CD4-positive, CD25-positive, alpha-beta regulatory T cell (primary cell): ENCODE data around the gene RAD51. TPM values are rescaled to one million over a fixed set of nuclear protein-coding genes. Genes with fewer than 3 reads are reported as not detected.

ENCODE experiments used
- ATAC-seq, 2 donors: fragments of 150-1000 bp; cut with Tn5 transposase; one replicate each; pipeline ENCODE4 v1.10.0; 2021; ENCODE audit warnings: low read depth in 2 of 2, moderate number of reproducible peaks in 2 of 2, moderate library complexity in 1 of 2
- DNase-seq, 3 donors: peaks; one replicate each; pipeline versions ENCODE4 v3.0.0 to v3.0.0-alpha.2; 2012 to 2022; ENCODE audit warnings: mixed read lengths in 1 of 3
- H3K27ac ChIP-seq: one replicate; pipeline ENCODE4 v1.7.0; 2013; ENCODE audit warnings: mild to moderate bottlenecking, low read length; ENCODE audit not compliant: insufficient read depth, poor library complexity, severe bottlenecking
- H3K27me3 ChIP-seq: one replicate; pipeline ENCODE4 v1.7.0; 2013; ENCODE audit warnings: low read length; ENCODE audit not compliant: control insufficient read depth, insufficient read depth
- H3K36me3 ChIP-seq: one replicate; pipeline ENCODE4 v1.7.0; 2013; ENCODE audit warnings: mild to moderate bottlenecking, low read length, moderate library complexity; ENCODE audit not compliant: control insufficient read depth, insufficient read depth
- H3K4me1 ChIP-seq: 2 replicates; pipeline ENCODE4 v1.7.0; 2013; ENCODE audit warnings: mild to moderate bottlenecking, low read length; ENCODE audit not compliant: insufficient read depth, control insufficient read depth, poor library complexity, severe bottlenecking
- H3K4me3 ChIP-seq: one replicate; pipeline ENCODE4 v1.7.0; 2013; ENCODE audit warnings: low read depth, mild to moderate bottlenecking, low read length, moderate library complexity
- H3K9me3 ChIP-seq, 2 experiments: 1 replicate in 1 of 2; 2 replicates in 1 of 2; pipeline ENCODE4 v1.7.0; 2013; ENCODE audit warnings: low read length in 2 of 2, mild to moderate bottlenecking in 1 of 2, moderate library complexity in 1 of 2; ENCODE audit not compliant: control insufficient read depth in 2 of 2
- H3K27ac Mint-ChIP-seq, 3 donors: one replicate each; pipeline ENCODE4 v1.8.0; 2020 to 2022; ENCODE audit warnings: mild to moderate bottlenecking in 3 of 3, mixed read lengths in 3 of 3, moderate library complexity in 2 of 3
- H3K27me3 Mint-ChIP-seq: one replicate; pipeline ENCODE4 v1.8.0; 2022; ENCODE audit warnings: mild to moderate bottlenecking, mixed read lengths
- H3K36me3 Mint-ChIP-seq: one replicate; pipeline ENCODE4 v1.8.0; 2020; ENCODE audit warnings: mixed read lengths
- H3K4me1 Mint-ChIP-seq, 4 donors: one replicate each; pipeline ENCODE4 v1.8.0; 2020 to 2022; ENCODE audit warnings: mixed read lengths in 4 of 4, mild to moderate bottlenecking in 1 of 4
- H3K4me3 Mint-ChIP-seq, 4 donors: one replicate each; pipeline ENCODE4 v1.8.0; 2020 to 2022; ENCODE audit warnings: mild to moderate bottlenecking in 4 of 4, mixed read lengths in 4 of 4, moderate library complexity in 3 of 4
- H3K9me3 Mint-ChIP-seq, 7 donors: one replicate each; pipeline ENCODE4 v1.8.0; 2020 to 2022; ENCODE audit warnings: mixed read lengths in 7 of 7, mild to moderate bottlenecking in 3 of 7, moderate library complexity in 2 of 7
- polyA plus RNA-seq, 4 donors: library from polyadenylated mRNA; unstranded; fragments of 300-500 nt; fragmentation: Illumina TruSeq; gene quantifications; one replicate each; pipeline ENCODE4 v1.2.3, GENCODE V29; 2021
- total RNA-seq: library from RNA; stranded (reverse); gene quantifications from one replicate; pipeline ENCODE4 v1.2.3, GENCODE V29; 2022

RAD51 gene
- total and polyA plus RNA-seq, 5 donors from 2014 or later: 1.5 to 6.5 (median 4.9) TPM

DNA sequence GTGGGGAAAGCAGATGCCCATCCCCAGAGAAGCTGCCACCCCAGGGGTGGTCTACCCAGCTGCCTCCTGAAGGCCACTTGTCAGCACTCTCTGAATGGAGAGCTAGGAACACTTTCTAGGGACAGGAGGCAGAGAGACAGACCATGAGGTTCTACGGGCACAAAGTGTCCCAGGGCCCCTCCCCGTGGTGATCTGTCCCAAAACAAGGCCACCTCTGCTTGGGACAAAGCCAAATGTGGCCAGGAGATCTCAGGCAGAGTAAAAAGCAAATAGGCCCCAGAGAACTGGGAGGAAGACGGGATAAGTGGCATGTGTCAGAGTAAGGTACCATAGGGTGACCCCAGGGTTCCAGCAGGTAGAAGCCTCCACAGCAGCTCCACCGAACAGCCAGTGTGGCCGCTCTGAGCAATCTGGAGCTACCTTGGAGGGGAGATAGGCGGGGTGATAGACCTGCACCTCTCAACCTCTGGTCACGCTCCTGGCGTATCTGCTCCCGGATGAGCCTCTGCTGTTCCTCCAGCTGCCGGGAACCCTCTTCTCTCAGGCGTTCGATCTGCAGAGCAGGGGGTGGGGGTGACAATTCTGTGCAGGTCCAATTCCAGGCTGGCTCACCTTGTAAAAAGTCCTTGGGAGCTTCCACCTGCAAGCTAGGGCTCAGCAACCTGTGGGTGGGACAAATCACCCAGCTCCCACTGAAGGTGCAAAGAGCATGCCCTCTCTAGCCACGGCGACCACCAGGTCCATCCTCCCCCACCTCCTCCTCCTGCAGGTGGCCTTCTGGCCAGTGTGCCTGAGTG is 81.0 kb downstream of the RAD51 start:
- no peaks in the 10 kb centered on the region for H3K9me3 Mint-ChIP-seq
- peaks cover 0 to 6% (median under 1%) of the 10 kb centered on the region in 4 donors for H3K4me1 Mint-ChIP-seq
- no peak overlapping the region for H3K27ac Mint-ChIP-seq
- Histone ChIP-seq H3K27ac (no peak overlapping the region), H3K9me3 (no peaks in the 10 kb centered on the region), H3K4me3 (no peak overlapping the region), H3K27me3 (no peaks in the 10 kb centered on the region), H3K36me3 (peaks cover 53% of the 10 kb centered on the region), H3K4me1 (no peaks in the 10 kb centered on the region)
- no peak overlapping the region for H3K4me3 Mint-ChIP-seq
- ATAC-seq (no peak), DNase-seq (no peak)
- H3K36me3 Mint-ChIP-seq: peaks cover 24% of the 10 kb centered on the region
- H3K27me3 Mint-ChIP-seq: no peaks in the 10 kb centered on the region

DNA sequence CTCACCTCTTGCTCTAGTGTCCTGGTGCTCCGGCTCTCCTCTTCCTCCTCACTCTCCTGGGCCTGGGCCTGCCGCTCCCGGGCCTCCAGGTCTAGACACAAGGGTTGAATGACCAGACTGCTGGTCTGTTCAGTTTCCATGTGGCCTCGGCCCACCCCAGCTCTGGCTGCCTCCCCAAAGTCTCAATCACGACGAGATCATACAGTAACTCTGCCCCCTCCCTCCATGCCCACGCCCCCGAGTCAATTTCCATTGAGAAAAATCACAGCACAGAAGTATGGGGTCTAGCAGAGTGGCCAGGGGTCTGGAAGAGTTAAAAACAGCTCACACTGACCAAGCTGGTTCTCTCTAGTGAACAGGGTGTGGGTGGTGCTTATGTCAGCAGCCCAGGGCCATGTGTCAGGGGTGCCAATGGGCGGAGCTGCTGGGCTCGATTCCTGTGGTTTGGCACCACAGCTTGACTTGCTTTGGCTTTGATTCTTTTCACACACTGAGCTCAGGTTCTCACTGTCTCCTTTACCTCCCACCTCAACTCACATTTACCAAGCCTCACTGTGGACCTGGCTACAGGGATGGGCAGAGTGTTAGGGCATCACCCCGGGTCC is 81.7 kb downstream of the RAD51 start:
- H3K4me3 Mint-ChIP-seq: no peak overlapping the region
- no peaks in the 10 kb centered on the region for H3K9me3 Mint-ChIP-seq
- no peaks in the 10 kb centered on the region for H3K9me3 ChIP-seq
- DNase-seq (peak in 1 of 3 donors; percentile 64), ATAC-seq (no peak)
- no peaks in the 10 kb centered on the region for H3K27me3 ChIP-seq
- no peak overlapping the region for H3K4me3 ChIP-seq
- H3K27ac ChIP-seq: no peak overlapping the region
- H3K4me1 ChIP-seq: no peaks in the 10 kb centered on the region
- H3K36me3 ChIP-seq: peaks cover 53% of the 10 kb centered on the region
- H3K36me3 Mint-ChIP-seq: peaks cover 24% of the 10 kb centered on the region
- no peaks in the 10 kb centered on the region for H3K27me3 Mint-ChIP-seq
- H3K27ac Mint-ChIP-seq: no peak overlapping the region
- H3K4me1 Mint-ChIP-seq: peaks cover 0 to 6% (median 0%) of the 10 kb centered on the region in 4 donors

Other genes with a start within 250 kb of the RAD51 start
- gene CHST14, start 224.2 kb upstream of the RAD51 start, total RNA-seq: 6.3 TPM
- gene CHST14, start 224.2 kb upstream of the RAD51 start, polyA plus RNA-seq: 1 to 10 TPM; 1.1 to 2.0 (median 1.4) TPM
- 30.6 TPM for gene CCDC32, start 130.1 kb upstream of the RAD51 start, total RNA-seq
- 10 to 100 TPM; 49.7 to 57.2 (median 53.9) TPM for gene CCDC32, start 130.1 kb upstream of the RAD51 start, polyA plus RNA-seq
- gene RPUSD2, start 125.9 kb upstream of the RAD51 start, total RNA-seq: 13.5 TPM
- 10 to 100 TPM; 21.2 to 27.7 (median 25.6) TPM for gene RPUSD2, start 125.9 kb upstream of the RAD51 start, polyA plus RNA-seq
- gene KNL1, start 100.9 kb upstream of the RAD51 start, total RNA-seq: 9.7 TPM
- gene KNL1, start 100.9 kb upstream of the RAD51 start, polyA plus RNA-seq: 1 to 10 TPM in 2 of 4 donors, under 1 TPM in 2; 0.46 to 1.6 (median 1.2) TPM
- 27.7 TPM for gene RMDN3, start 60.1 kb downstream of the RAD51 start, total RNA-seq
- gene RMDN3, start 60.1 kb downstream of the RAD51 start, polyA plus RNA-seq: 10 to 100 TPM; 17.6 to 22.6 (median 21.6) TPM
- gene GCHFR, start 68.9 kb downstream of the RAD51 start, total RNA-seq: 23.4 TPM
- gene GCHFR, start 68.9 kb downstream of the RAD51 start, polyA plus RNA-seq: 100 to 1,000 TPM; 111 to 163 (median 127) TPM
- 1.9 TPM for gene C15orf62, start 74.8 kb downstream of the RAD51 start, total RNA-seq
- gene C15orf62, start 74.8 kb downstream of the RAD51 start, polyA plus RNA-seq: under 1 TPM in 3 of 4 donors, not detected in 1; 0.17 to 0.30 (median 0.30) TPM
- 24.4 TPM for gene ZFYVE19, start 111.9 kb downstream of the RAD51 start, total RNA-seq
- gene ZFYVE19, start 111.9 kb downstream of the RAD51 start, polyA plus RNA-seq: 10 to 100 TPM; 14.5 to 17.3 (median 15.7) TPM
- gene DNAJC17, start 112.3 kb downstream of the RAD51 start, total RNA-seq: 32.6 TPM
- gene DNAJC17, start 112.3 kb downstream of the RAD51 start, polyA plus RNA-seq: 10 to 100 TPM; 23.7 to 32.7 (median 29.4) TPM
- not detected for gene PPP1R14D, start 133.5 kb downstream of the RAD51 start, total RNA-seq
- not detected for gene PPP1R14D, start 133.5 kb downstream of the RAD51 start, polyA plus RNA-seq
- 2.1 TPM for gene SPINT1, start 148.9 kb downstream of the RAD51 start, total RNA-seq
- gene SPINT1, start 148.9 kb downstream of the RAD51 start, polyA plus RNA-seq: 1 to 10 TPM in 3 of 4 donors, under 1 TPM in 1; 0.63 to 1.9 (median 1.8) TPM
- not detected for gene RHOV, start 179.1 kb downstream of the RAD51 start, total RNA-seq
- under 1 TPM in 1 of 4 donors, not detected in 3; 0.09 TPM for gene RHOV, start 179.1 kb downstream of the RAD51 start, polyA plus RNA-seq
- gene VPS18, start 199.3 kb downstream of the RAD51 start, total RNA-seq: 26.4 TPM
- 10 to 100 TPM; 19.5 to 26.5 (median 22.4) TPM for gene VPS18, start 199.3 kb downstream of the RAD51 start, polyA plus RNA-seq
- gene DLL4, start 234.2 kb downstream of the RAD51 start, total RNA-seq: not detected
- gene DLL4, start 234.2 kb downstream of the RAD51 start, polyA plus RNA-seq: not detected